ENCODE results near the gene KIAA0930. TPM values are rescaled to one million over a fixed set of nuclear protein-coding genes. Genes with fewer than 3 reads are reported as not detected.
A peak's percentile ranks its signal among the peaks of the same experiment; 100 is the strongest.

KIAA0930 gene
- total RNA-seq, 2 donors from 2014 or later: 54.1 to 55.2 TPM

DNA sequence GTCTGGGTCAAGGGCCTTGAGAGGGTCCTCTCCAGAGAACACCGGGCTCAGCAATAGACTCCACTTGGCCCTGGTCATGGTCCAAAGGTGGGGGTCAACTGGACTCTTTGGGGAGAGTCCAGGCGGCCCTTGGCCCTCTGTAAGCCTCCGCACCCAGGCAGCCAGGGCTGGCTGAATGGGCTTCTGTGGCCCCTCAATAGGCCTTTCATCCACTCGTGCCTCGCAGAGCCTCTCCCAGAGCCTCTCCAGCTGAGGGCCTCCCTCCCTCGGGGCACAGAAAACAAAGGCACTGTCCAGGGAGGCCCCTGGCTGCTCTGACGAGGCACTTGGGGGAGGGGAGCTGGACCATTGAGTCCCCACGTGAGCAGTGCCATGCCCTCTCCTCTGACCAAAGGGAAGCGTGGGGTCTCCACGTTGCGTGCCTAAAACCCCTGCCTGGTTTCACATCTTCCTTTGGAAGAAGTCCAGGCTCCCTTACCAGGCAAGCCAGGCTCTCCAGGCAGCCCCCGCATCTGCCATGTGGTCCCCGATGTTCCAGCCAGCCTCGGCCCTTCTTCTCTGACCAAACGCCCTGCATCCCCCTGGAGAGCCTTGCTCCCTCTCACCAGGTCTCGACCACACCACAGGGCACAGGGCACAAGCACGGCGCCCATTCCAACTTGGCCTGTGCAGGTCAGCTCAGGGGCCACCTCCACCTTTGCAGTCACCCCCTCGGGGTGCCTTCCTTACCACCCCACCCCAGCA lies 15.5 kb downstream of the KIAA0930 start:
- ATAC-seq: no peak
- no peaks in the 10 kb centered on the region for H3K36me3 Mint-ChIP-seq
- peaks cover 38 to 55% of the 10 kb centered on the region in 2 donors for H3K4me1 Mint-ChIP-seq (ENCODE audit: low read depth in 2 of 2)
- H3K4me3 Mint-ChIP-seq: no peak overlapping the region
- peak overlapping the region; percentile 66 to 80 for H3K27ac Mint-ChIP-seq
- no peaks in the 10 kb centered on the region for H3K9me3 Mint-ChIP-seq
- peak; percentile 58 for DNase-seq (ENCODE audit: low spot score)
- H3K27me3 Mint-ChIP-seq: no peaks in the 10 kb centered on the region

DNA sequence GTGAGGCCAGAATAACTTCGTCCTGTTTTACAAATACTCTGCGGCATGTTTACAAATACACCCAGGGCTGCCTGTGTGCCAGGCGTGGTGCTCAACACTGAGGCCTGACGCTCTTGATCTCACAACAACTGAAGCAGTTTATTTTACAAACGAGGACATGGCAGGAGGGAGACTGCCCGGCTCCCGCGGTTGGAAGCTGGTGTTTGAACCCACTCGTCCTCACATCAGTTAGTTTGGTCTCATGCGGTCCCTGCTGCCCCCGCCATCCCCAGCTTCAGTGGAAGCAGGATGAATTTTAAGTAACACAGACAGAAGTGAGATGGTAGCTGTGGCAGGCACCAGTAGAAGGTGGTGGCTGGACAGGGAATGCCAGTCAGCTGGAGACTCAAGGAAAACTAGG lies 16.4 kb downstream of the KIAA0930 start:
- no peaks in the 10 kb centered on the region for H3K36me3 Mint-ChIP-seq
- no peak overlapping the region for H3K4me3 Mint-ChIP-seq
- no peaks in the 10 kb centered on the region for H3K27me3 Mint-ChIP-seq
- peak; percentile 51 for DNase-seq (ENCODE audit: low spot score)
- H3K4me1 Mint-ChIP-seq (ENCODE audit: low read depth in 2 of 2): peaks cover 38 to 52% of the 10 kb centered on the region in 2 donors
- no peaks in the 10 kb centered on the region for H3K9me3 Mint-ChIP-seq
- peak overlapping the region in 1 of 2 donors; percentile 57 for H3K27ac Mint-ChIP-seq
- ATAC-seq: no peak

DNA sequence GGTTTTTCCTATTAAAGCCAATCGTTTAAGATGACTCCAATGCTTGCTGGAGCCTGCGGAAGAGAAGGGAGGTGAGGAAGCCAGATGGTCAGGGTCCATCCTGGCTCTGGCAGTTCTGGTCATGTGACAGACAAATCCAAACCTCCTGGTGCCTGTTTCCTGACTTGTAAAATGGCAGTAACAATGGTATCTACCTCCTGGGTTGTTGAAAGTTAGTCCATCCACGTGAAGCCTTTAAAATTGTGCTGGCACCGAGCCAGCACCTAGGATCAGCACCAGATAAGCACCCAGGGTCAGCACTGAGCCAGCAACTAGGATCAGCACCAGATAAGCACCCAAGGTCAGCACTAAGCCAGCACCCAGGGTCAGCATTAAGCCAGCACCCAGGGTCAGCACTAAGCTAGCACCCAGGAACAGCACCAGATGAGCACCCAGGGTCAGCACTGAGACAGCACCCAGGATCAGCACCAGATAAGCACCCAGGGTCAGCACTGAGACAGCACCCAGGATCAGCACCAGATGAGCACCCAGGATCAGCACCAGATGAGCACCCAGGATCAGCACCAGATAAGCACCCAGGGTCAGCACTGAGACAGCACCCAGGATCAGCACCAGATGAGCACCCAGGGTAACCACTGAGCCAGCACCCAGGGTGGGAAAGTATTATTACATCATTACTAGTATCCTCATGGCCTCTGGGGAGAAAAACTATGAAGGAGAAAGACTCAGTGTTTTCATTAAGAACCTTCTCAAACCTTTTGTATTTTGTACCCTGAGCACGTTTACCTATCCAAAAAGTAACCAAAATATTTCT lies 17.2 kb downstream of the KIAA0930 start:
- no peaks in the 10 kb centered on the region for H3K36me3 Mint-ChIP-seq
- H3K27me3 Mint-ChIP-seq: no peaks in the 10 kb centered on the region
- no peaks in the 10 kb centered on the region for H3K9me3 Mint-ChIP-seq
- peak; percentile 35 for DNase-seq (ENCODE audit: low spot score)
- ATAC-seq: no peak
- H3K4me3 Mint-ChIP-seq: no peak overlapping the region
- peaks cover 36 to 58% of the 10 kb centered on the region in 2 donors for H3K4me1 Mint-ChIP-seq (ENCODE audit: low read depth in 2 of 2)
- peak overlapping the region in 1 of 2 donors; percentile 57 for H3K27ac Mint-ChIP-seq

DNA sequence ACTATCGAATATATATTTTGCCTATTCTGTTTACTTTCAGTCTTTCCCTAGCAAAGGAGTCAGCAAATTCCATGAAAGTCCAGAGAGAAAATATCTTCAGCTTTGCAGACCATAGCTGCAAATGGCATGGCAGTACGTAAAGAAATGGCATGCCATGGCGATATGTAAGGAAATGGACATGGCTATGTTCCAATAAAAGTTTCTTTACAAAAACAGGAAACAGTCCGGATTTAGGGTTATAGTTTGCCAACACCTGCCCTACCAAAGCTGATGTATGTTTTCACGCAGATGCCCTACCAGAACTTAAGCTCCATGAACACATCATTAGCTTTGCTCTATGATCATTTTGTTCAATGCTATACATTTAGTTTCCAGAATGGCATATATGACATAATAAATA lies 19.5 kb downstream of the KIAA0930 start:
- DNase-seq (ENCODE audit: low spot score): no peak
- no peak for ATAC-seq
- Mint-ChIP-seq H3K4me1 (ENCODE audit: low read depth in 2 of 2) (peaks cover 15 to 39% of the 10 kb centered on the region in 2 donors), H3K4me3 (no peak overlapping the region), H3K27me3 (no peaks in the 10 kb centered on the region), H3K36me3 (no peaks in the 10 kb centered on the region), H3K27ac (no peak overlapping the region), H3K9me3 (no peaks in the 10 kb centered on the region)

DNA sequence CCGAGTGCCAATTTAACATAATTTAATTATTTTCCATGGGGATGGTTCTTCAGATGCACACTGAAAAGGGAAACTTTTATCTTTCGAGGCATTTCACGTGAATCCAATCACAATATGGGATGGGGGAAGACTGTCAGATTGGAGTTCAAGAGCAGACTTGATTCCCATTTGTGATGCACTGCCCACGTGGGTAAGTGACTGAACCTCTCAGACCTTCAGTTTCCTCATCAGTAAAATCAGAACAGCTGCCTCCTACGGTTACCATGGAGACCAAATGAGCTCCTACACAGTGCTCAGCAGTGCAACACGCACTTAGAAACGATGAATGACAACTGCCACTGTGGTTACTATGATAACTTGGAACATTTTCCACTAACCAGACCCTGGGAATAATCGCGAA lies 21.7 kb downstream of the KIAA0930 start:
- Mint-ChIP-seq H3K27ac (peak overlapping the region in 1 of 2 donors; percentile 73), H3K4me3 (no peak overlapping the region), H3K27me3 (no peaks in the 10 kb centered on the region), H3K9me3 (no peaks in the 10 kb centered on the region), H3K4me1 (ENCODE audit: low read depth in 2 of 2) (peaks cover 7 to 30% of the 10 kb centered on the region in 2 donors), H3K36me3 (no peaks in the 10 kb centered on the region)
- ATAC-seq (peak in 1 of 2 donors; percentile 79), DNase-seq (ENCODE audit: low spot score) (no peak)

DNA sequence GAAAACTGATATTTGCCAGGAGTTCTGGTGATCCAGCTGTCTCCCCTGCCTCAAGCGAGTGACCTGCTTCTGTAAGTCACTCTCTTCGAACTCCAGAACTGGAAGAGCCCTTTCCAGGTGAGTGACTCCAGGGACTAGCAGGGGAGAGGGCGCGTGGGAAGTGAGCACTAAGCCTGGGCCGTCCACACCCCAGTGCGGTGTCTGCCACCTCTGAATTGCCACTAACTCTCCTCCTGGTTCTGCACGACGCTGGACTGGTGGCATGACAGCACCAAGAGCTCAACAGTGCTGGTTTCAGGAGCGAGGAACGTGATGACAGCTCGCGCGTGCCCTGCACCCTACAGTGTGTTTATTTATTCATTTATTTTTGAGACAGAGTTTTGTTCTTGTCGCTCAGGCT lies 22.9 kb downstream of the KIAA0930 start:
- no peak for DNase-seq (ENCODE audit: low spot score)
- H3K4me3 Mint-ChIP-seq: no peak overlapping the region
- H3K9me3 Mint-ChIP-seq: no peaks in the 10 kb centered on the region
- H3K4me1 Mint-ChIP-seq (ENCODE audit: low read depth in 2 of 2): peaks cover 5 to 24% of the 10 kb centered on the region in 2 donors
- no peak overlapping the region for H3K27ac Mint-ChIP-seq
- no peaks in the 10 kb centered on the region for H3K36me3 Mint-ChIP-seq
- ATAC-seq: no peak
- no peaks in the 10 kb centered on the region for H3K27me3 Mint-ChIP-seq

DNA sequence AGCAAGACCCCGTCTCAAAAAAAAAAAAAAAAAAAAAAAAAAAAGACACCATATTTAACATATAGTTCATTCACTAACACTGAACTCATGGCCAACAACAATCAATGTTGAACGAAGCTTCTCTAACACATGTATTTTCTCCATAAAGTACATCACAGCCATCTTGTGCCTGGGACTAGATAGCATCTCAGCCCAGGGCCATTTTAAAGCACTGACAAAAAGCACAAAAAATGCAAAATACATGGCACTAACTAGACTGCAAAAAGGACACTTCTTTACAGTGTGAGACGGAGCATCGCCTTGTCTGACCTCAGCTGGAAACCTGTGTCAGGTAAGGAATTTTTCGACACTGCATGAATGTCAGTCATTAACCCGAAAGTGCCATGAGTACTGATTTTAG lies 23.3 kb downstream of the KIAA0930 start:
- no peaks in the 10 kb centered on the region for H3K27me3 Mint-ChIP-seq
- H3K4me1 Mint-ChIP-seq (ENCODE audit: low read depth in 2 of 2): peaks cover under 1 to 20% of the 10 kb centered on the region in 2 donors
- H3K27ac Mint-ChIP-seq: no peak overlapping the region
- no peaks in the 10 kb centered on the region for H3K36me3 Mint-ChIP-seq
- no peak for DNase-seq (ENCODE audit: low spot score)
- no peaks in the 10 kb centered on the region for H3K9me3 Mint-ChIP-seq
- H3K4me3 Mint-ChIP-seq: no peak overlapping the region
- ATAC-seq: no peak

DNA sequence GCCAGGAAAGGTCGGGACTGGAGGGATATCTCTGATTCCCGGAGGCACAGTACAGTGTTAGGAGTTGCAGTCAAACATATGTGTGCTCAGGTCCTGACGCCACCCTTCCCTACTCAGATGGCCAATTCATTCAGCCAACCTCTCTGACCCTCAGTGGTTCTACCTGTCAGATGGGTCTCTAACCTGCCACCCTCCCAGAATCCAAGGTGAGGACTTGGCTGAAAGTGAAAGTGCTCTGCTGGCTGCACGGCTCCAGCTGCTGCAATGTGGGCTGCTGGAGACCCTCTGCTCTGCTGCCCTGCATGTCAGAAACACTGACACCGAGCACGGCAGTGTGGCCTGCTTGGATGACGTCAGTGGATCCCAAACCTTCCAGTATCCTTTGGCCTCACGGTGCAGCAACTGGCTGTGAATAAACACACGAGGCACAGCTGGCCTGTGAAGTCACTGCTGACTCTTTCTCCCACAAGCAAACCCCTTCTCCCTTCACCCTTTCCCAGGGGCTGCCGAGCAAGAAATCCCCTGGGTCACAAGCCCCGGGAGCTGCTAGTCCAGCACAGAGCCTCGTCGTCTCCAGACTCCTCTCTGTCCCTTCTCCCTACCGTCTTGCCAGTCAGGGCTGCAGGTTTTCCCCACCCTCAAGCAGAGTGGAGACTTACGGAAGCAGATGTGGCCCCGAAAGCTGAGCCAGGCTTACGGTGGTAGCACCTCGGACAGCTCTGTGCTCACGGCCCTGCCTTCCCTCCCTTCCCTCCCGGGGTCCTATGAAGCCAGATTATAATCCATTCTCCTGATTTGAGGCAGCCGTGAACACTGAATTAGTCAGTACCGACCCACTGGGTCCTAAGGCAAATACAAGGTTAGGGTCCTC lies 24.3 kb downstream of the KIAA0930 start:
- Mint-ChIP-seq H3K27me3 (no peaks in the 10 kb centered on the region), H3K36me3 (no peaks in the 10 kb centered on the region), H3K27ac (no peak overlapping the region), H3K4me3 (no peak overlapping the region), H3K9me3 (no peaks in the 10 kb centered on the region), H3K4me1 (ENCODE audit: low read depth in 2 of 2) (peaks cover 0 to 20% of the 10 kb centered on the region in 2 donors)
- ATAC-seq (no peak), DNase-seq (ENCODE audit: low spot score) (no peak)

DNA sequence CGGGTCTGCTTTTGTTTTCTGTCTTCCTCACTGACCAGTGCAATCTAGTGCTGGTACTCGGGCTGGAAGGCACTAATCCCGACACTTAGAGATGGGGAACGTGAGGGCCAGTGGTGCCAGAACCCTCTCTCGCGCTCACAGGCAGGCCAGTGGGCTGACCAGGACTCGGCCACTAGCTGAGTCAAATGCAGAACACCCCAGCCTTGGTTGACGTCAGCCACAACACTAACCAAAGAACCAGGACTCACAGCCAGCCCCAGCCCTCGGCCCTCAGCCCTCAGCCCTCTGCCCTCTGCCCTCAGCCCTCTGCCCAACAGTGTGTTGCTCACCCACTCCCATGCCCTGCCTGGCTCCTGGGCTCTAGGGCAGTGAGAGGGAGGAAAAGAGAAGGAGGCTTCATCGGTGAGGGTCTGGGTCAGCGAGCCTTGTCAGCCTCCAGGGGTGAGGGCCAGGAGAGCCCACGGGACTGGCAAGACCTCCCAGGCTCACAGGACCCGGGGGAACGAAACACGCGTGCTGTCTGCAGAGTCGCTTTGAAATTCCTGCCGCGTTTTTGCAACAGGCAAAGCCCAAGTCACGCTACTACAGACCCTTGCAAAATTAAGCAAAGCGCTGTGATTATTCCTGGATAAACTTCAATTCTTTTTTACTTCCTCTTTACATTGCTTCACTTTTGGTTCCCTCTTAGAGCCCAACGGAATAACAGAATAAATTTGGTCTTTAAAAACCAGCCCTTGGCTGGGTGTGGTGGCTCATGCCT lies 27.5 kb downstream of the KIAA0930 start:
- H3K27me3 Mint-ChIP-seq: no peaks in the 10 kb centered on the region
- peaks cover 0 to 16% of the 10 kb centered on the region in 2 donors for H3K4me1 Mint-ChIP-seq (ENCODE audit: low read depth in 2 of 2)
- no peaks in the 10 kb centered on the region for H3K36me3 Mint-ChIP-seq
- no peaks in the 10 kb centered on the region for H3K9me3 Mint-ChIP-seq
- no peak overlapping the region for H3K4me3 Mint-ChIP-seq
- no peak for DNase-seq (ENCODE audit: low spot score)
- H3K27ac Mint-ChIP-seq: no peak overlapping the region
- no peak for ATAC-seq

DNA sequence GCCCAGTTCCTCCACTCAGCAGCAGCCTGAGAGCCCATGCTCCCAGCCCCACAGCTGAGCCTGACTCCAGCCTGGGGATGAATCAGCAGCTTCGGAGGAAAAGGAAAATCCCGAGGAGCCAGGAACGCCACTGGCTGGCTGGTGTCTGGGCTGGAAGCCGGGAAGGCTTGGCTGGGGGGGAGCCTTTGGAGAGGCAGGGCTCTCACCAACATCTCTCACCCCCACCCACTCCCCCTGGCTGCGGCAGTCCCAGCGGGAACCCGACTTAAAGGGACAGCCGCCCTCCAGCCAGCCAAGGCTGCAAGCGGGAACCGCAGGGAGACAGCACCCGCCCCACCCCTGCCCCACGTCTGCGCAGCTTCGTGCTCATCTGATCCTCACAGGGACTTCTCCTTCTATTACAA lies 28.4 kb downstream of the KIAA0930 start:
- Mint-ChIP-seq H3K4me3 (no peak overlapping the region), H3K36me3 (no peaks in the 10 kb centered on the region), H3K4me1 (ENCODE audit: low read depth in 2 of 2) (peaks cover 0 to 16% of the 10 kb centered on the region in 2 donors), H3K27me3 (no peaks in the 10 kb centered on the region), H3K27ac (no peak overlapping the region), H3K9me3 (no peaks in the 10 kb centered on the region)
- ATAC-seq (peak in 1 of 2 donors; percentile 14), DNase-seq (ENCODE audit: low spot score) (no peak)

DNA sequence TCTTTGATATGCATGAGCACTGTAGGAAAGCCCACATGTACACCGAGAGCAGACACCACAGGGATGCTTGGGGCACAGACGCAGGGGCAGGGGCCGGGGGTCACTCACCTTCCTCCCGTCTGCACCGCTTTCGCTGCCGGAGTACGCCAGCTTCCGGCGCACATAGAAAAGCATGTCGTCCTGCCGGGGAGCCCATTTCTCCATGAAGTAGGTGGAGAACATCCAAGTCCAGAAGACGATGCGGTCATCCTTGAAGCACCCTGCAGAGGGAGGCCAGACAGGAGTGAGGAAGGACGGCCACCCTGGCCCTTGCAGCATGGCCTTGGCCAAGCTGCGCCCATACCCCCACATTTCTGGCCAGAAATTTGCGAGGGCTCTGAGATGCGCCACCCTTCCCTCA lies 28.8 kb downstream of the KIAA0930 start:
- Mint-ChIP-seq H3K4me1 (ENCODE audit: low read depth in 2 of 2) (peaks cover 0 to 15% of the 10 kb centered on the region in 2 donors), H3K9me3 (no peaks in the 10 kb centered on the region), H3K27ac (no peak overlapping the region), H3K27me3 (no peaks in the 10 kb centered on the region), H3K4me3 (no peak overlapping the region), H3K36me3 (no peaks in the 10 kb centered on the region)
- ATAC-seq: no peak
- DNase-seq (ENCODE audit: low spot score): peak; percentile 42

DNA sequence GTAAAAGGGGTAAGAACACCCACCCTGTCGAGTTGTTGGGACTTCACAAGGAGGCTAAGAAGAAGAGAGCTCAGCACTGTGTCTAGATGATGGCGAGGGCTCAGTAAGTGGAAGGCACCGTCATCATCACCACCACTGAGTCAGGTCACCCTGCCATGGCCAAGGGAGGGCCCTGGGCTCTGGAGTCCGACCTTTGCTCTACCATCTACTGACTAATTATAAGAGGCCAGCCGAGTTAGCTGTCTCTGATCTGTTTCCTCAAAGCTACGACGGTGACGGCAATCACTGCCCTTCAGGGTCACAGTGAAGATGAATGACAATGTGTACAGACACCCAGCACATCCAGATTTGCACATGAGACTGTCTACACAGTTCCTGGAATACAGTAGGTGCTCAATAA lies 29.3 kb downstream of the KIAA0930 start:
- Mint-ChIP-seq H3K4me1 (ENCODE audit: low read depth in 2 of 2) (peaks cover 0 to 11% of the 10 kb centered on the region in 2 donors), H3K27ac (no peak overlapping the region), H3K36me3 (no peaks in the 10 kb centered on the region), H3K27me3 (no peaks in the 10 kb centered on the region), H3K9me3 (no peaks in the 10 kb centered on the region), H3K4me3 (no peak overlapping the region)
- DNase-seq (ENCODE audit: low spot score): peak; percentile 15
- ATAC-seq: no peak

DNA sequence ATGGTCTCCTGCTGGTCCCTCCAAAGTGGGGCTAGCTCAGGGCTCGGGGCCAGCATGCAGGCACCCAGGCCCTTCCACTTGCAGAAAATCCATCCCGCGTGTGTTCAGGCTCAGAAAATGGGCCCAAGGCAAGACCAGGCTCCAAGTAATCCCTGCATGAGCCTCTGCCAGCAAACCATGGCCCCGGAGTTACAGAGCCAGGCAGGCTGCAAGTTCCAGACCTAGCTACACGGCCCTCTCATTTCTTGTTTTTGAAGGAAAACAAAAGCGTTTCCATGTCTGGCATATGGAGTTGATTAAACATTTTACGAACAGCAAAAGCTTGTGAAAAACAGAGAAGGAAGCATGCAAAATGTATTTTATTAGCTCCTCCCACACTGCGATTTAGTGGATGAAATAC lies 29.7 kb downstream of the KIAA0930 start:
- H3K4me3 Mint-ChIP-seq: no peak overlapping the region
- no peaks in the 10 kb centered on the region for H3K9me3 Mint-ChIP-seq
- DNase-seq (ENCODE audit: low spot score): peak; percentile 5
- no peak overlapping the region for H3K27ac Mint-ChIP-seq
- no peak for ATAC-seq
- no peaks in the 10 kb centered on the region for H3K36me3 Mint-ChIP-seq
- peaks cover 0 to 11% of the 10 kb centered on the region in 2 donors for H3K4me1 Mint-ChIP-seq (ENCODE audit: low read depth in 2 of 2)
- no peaks in the 10 kb centered on the region for H3K27me3 Mint-ChIP-seq

All from natural killer cell treated with Interleukin-12 subunit alpha and Interleukin-12 subunit beta and Interleukin-15 and Interleukin-18, amount 100 ng/mL, for 72 hours (primary cell).